Measurements from ENCODE around the gene ATG3.
"Not testable (repeated sequence)": the region's sequence is repeated elsewhere in the genome, so short reads cannot be mapped to it uniquely, and the experiment has no call there.

Gene ATG3

DNA sequence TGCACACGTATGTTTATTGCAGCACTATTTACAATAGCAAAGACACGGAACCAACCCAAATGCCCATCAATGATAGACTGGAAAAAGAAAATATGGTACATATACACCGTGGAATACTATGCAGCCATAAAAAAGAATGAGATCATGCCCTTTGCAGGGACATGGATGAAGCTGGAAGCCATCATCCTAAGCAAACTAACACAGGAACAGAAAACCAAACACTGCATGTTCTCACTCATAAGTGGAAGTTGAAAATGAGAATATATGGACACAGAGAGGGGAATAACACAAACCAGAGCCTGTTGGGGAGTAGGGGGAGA is 67.4 kb downstream of the ATG3 start:
- not testable (repeated sequence) for H3K4me1 ChIP-seq (ENCODE audit: insufficient read depth, low read length); H3K27me3 ChIP-seq (ENCODE audit: insufficient read depth, low read length); H3K9ac ChIP-seq (ENCODE audit: low read depth, low read length); H3K27ac ChIP-seq (ENCODE audit: low read length); H3K9me3 ChIP-seq (ENCODE audit: insufficient read depth, low read depth, low read length); H3K36me3 ChIP-seq (ENCODE audit: insufficient read depth, low read depth, low read length); H3K4me3 ChIP-seq (ENCODE audit: low read length)

DNA sequence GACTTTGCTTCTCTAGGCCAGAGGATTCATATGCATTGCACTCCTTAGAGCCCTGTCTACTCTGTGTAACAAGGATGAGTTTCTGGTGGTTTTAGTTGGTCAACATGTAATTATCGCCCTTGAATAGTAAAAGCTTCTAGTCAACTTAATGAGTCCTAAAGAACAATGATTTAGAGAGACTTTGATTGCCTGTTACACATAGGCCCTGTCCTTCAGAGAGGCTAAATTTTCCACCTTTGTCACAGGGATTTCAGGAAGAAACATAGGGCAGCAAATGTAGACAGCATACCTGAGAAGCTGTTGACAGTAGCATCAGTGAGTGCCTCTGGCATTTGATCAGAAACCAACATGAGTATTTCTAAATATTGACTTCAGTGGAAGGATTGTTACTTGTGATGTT is 69.6 kb downstream of the ATG3 start:
- Histone ChIP-seq H3K9me3 (ENCODE audit: insufficient read depth, low read depth, low read length) (no peaks in the 10 kb centered on the region), H3K36me3 (ENCODE audit: insufficient read depth, low read depth, low read length) (no peaks in the 10 kb centered on the region), H3K4me3 (ENCODE audit: low read length) (no peak overlapping the region), H3K9ac (ENCODE audit: low read depth, low read length) (no peak overlapping the region), H3K27me3 (ENCODE audit: insufficient read depth, low read length) (no peaks in the 10 kb centered on the region), H3K4me1 (ENCODE audit: insufficient read depth, low read length) (no peaks in the 10 kb centered on the region), H3K27ac (ENCODE audit: low read length) (no peak overlapping the region)

DNA sequence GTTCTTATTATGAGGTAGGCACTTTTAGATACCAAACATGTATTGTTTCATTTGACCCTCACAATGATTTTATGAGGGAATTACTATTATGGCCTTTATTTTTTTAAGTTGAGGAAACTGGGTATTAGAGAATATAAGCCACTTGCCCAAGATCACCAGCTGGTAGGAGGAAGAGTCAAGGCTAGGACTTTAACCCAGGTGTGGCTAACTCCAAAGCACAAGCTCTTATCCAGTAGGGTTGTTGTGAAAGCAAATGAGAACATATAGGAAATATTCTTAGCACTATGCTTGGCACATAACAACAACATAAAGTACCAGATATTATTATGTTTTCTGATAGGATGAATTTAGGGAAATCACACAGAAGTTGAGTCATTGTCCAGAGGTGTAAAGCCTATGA is 70.4 kb downstream of the ATG3 start:
- Histone ChIP-seq H3K27ac (ENCODE audit: low read length) (no peak overlapping the region), H3K4me3 (ENCODE audit: low read length) (no peak overlapping the region), H3K9me3 (ENCODE audit: insufficient read depth, low read depth, low read length) (no peaks in the 10 kb centered on the region)

DNA sequence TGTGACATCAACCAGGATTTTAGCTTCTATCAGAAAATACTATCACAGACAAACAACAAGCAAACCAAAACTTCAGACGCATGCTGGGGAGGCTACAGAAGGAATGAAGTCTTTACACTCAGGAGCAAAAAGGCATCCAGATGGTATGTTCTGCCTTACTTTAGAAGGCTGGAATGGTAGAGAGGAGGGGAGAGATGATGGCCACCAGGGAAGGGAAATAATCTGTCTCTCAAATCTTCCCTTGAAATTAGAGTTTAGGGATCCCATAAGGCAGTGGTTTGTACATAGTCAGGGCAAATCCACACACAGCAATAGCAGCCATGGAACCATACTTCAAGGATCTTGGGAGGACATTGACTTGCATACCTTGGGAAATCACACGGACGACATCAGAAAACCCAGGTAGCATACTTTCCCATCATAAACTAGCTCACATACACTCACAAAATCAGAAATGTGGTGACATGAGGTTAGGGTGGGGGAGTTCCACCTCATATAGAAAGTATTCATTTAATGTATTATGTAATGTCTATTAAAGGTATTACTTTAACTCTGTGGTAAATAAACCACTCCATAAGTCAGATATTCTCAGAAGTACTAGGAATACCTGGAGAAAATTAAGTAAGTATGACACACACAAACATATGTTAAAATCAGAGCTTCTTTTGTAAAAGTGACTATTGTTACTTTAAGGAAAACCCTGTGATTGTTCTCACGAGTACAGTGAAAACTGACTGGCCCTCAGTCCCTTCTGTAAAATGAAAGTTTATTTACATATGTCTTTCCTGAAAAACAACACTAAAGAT is 71.9 kb downstream of the ATG3 start:
- Histone ChIP-seq H3K9me3 (ENCODE audit: insufficient read depth, low read depth, low read length) (no peaks in the 10 kb centered on the region), H3K4me1 (ENCODE audit: insufficient read depth, low read length) (no peaks in the 10 kb centered on the region), H3K27me3 (ENCODE audit: insufficient read depth, low read length) (no peaks in the 10 kb centered on the region), H3K4me3 (ENCODE audit: low read length) (no peak overlapping the region), H3K36me3 (ENCODE audit: insufficient read depth, low read depth, low read length) (no peaks in the 10 kb centered on the region), H3K27ac (ENCODE audit: low read length) (no peak overlapping the region), H3K9ac (ENCODE audit: low read depth, low read length) (no peak overlapping the region)

More for the DNA sequence above, 70.4 kb downstream of the ATG3 start:
- Histone ChIP-seq H3K27me3 (ENCODE audit: insufficient read depth, low read length) (no peaks in the 10 kb centered on the region), H3K4me1 (ENCODE audit: insufficient read depth, low read length) (no peaks in the 10 kb centered on the region), H3K36me3 (ENCODE audit: insufficient read depth, low read depth, low read length) (no peaks in the 10 kb centered on the region), H3K9ac (ENCODE audit: low read depth, low read length) (no peak overlapping the region)

DNA sequence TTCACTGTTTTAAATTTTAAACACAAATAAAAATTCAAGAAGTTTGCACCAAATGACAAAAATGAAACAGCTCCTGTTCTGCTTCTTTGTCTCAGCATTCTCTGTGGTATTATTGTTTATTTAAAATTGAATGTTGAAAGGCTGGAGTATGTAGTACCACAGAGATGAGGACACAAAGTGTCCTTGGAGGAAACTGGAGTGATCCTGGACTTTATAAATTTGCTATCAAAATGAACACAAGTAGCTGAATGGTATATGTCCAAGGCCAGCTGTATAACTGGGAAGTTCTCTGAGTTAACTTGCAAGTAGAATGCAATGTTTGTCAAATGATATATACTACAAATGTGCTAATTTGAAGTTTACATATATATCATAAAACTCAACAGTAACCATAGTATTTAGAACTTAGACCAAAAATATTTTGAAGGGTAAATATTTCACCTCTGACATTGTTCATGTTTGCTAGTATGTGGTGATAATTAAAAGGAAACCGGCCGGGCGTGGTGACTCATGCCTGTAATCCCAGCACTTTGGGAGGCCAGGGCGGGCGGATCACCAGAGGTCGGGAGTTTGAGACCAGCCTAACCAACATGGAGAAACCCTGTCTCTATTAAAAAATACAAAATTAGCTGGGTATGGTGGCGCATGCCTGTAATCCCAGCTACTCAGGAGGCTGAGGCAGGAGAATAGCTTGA is 74.8 kb downstream of the ATG3 start:
- Histone ChIP-seq H3K9me3 (ENCODE audit: insufficient read depth, low read depth, low read length) (no peaks in the 10 kb centered on the region), H3K27me3 (ENCODE audit: insufficient read depth, low read length) (no peaks in the 10 kb centered on the region), H3K36me3 (ENCODE audit: insufficient read depth, low read depth, low read length) (no peaks in the 10 kb centered on the region), H3K9ac (ENCODE audit: low read depth, low read length) (no peak overlapping the region), H3K27ac (ENCODE audit: low read length) (no peak overlapping the region), H3K4me3 (ENCODE audit: low read length) (no peak overlapping the region), H3K4me1 (ENCODE audit: insufficient read depth, low read length) (no peaks in the 10 kb centered on the region)

DNA sequence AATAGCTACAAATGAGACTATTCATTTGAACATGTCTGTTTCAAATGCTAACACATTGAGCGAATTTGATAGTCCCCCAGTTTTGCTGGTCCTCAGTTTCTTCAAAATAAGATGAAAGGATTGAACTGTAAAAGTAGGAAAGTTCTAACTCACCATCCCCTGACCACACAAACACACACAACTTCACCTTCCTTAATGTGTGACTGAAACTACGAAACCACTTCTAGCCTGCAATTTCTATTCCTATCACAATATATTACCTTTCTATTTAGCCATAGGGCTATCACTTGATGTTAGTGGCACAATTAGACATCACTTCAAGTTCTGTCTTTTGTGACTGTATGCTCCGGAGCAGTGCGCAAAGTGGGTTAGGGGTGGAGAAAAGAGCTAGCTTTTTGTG is 77.4 kb downstream of the ATG3 start:
- Histone ChIP-seq H3K27me3 (ENCODE audit: insufficient read depth, low read length) (no peaks in the 10 kb centered on the region), H3K4me1 (ENCODE audit: insufficient read depth, low read length) (no peaks in the 10 kb centered on the region), H3K9me3 (ENCODE audit: insufficient read depth, low read depth, low read length) (no peaks in the 10 kb centered on the region), H3K9ac (ENCODE audit: low read depth, low read length) (no peak overlapping the region), H3K36me3 (ENCODE audit: insufficient read depth, low read depth, low read length) (no peaks in the 10 kb centered on the region), H3K27ac (ENCODE audit: low read length) (no peak overlapping the region), H3K4me3 (ENCODE audit: low read length) (no peak overlapping the region)

DNA sequence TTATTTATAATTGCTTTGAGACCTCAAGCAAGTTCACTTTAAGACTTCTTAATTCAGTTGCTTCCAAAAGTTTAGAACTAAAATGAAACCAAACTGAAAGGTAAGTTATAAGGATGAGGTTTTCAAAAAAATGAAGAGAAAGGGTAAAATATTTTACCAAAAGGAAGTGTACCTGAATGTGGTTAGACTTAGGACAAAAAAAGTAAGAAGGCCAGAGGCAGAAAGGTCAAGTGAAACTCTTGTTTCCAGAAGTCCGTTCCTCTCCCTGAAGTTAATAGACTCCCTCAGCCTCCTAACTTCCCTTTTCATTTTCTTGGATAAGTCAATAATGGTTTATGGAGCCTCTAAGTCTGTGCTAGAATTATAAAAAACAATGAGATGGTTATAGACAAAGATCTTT is 79.1 kb downstream of the ATG3 start:
- no peak overlapping the region for H3K9ac ChIP-seq (ENCODE audit: low read depth, low read length)
- H3K27me3 ChIP-seq (ENCODE audit: insufficient read depth, low read length) = no peaks in the 10 kb centered on the region
- no peaks in the 10 kb centered on the region for H3K9me3 ChIP-seq (ENCODE audit: insufficient read depth, low read depth, low read length)
- H3K4me1 ChIP-seq (ENCODE audit: insufficient read depth, low read length) = no peaks in the 10 kb centered on the region
- no peak overlapping the region for H3K4me3 ChIP-seq (ENCODE audit: low read length)
- H3K36me3 ChIP-seq (ENCODE audit: insufficient read depth, low read depth, low read length) = no peaks in the 10 kb centered on the region
- no peak overlapping the region for H3K27ac ChIP-seq (ENCODE audit: low read length)

Measured in iPS-20b (cell line).